Suprapubic skin (tissue), 4 donors: ENCODE data around the gene F10.

Source experiments
- CTCF ChIP-seq, 2 donors: fragments of 200-600 bp in 1 of 2; fragments of 450-650 bp in 1 of 2; sonication (generic) in 1 of 2; IDR thresholded peaks; one replicate each; pipeline ENCODE4 v1.5.1; 2016 to 2019; ENCODE audit warnings: antibody characterized with exemption in 2 of 2, mild to moderate bottlenecking in 1 of 2, moderate library complexity in 1 of 2
- EP300 ChIP-seq: sonication (generic); formaldehyde crosslinking; IDR thresholded peaks from one replicate; pipeline ENCODE4 v1.6.1; 2017; ENCODE audit warnings: antibody characterized with exemption
- POLR2AphosphoS5 ChIP-seq, 3 donors: sonication (generic); formaldehyde crosslinking; IDR thresholded peaks; one replicate each; pipeline ENCODE4 v1.6.1; 2017; ENCODE audit warnings: antibody characterized with exemption in 3 of 3

DNA sequence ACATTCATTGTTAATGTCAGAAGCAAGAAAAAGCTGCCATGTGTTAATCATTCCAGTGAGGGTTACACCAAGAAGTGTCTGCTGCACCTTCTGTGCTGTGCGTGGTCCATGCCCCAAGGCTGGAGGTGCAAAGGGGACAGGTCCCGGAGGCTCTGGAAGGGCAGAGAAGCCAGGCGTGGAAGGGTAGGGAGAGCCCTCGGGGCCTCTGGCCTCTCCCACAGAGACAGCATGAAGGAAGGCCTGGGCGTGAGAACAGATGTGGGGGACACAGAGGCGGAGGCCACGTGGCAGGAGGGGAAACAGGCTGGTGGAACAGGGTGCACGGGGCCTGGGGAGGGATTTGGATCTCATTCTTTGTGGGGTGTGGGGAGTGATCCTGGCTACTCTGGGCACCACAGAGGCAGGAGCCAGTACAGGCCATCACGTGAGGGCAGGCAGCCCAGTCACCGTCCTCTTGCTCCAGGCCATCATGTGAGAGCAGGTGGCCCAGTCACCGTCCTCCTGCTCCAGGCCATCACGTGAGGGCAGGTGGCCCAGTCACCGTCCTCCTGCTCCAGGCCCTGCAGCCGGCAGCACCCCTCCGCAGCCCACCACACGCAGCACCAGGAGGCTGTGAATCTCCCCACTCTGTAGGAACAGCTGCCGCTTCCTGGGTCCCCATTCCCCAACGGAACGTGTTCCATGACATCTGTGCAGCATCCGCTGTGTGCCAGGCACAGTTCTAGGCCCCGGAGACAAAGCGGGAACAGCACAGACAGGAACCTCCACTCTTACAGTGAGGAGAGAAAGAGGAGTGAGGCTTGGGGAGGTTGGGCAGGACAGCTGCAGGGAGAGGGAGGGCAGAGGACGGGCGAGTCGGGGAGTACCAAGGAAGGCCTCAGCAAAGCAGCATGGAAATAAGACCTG is 27.2 kb upstream of the F10 start:
- no peak for TF ChIP-seq CTCF (IDR thresholded peaks at IDR 0.05)
- no peak for TF ChIP-seq EP300
- TF ChIP-seq POLR2AphosphoS5 (IDR thresholded peaks at IDR 0.05) = no peak
